ENCODE measurements around the gene SLC46A2. TPM values are rescaled to one million over a fixed set of nuclear protein-coding genes. Genes with fewer than 3 reads are reported as not detected.

The SLC46A2 gene
- total RNA-seq, 1 donor from 2014 or later, result 0.44 TPM

Other genes with a start within 250 kb of the SLC46A2 start
- 16.3 TPM for gene INIP, start 172.8 kb downstream of the SLC46A2 start, total RNA-seq
- gene SNX30, start 140.1 kb downstream of the SLC46A2 start, total RNA-seq, result 8.5 TPM
- 1.0 TPM for gene ZNF883, start 121.3 kb upstream of the SLC46A2 start, total RNA-seq
- 1.1 TPM for gene ZFP37, start 165.8 kb upstream of the SLC46A2 start, total RNA-seq